Measurements from ENCODE around the gene ETV7.

- TF ChIP-seq CTCF (conservative IDR thresholded peaks at IDR 0.05; ENCODE audit: low read depth, low read length) (peak; percentile 98), EZH2 (IDR thresholded peaks at IDR 0.05; ENCODE audit: borderline replicate concordance, low read depth, low read length, poor library complexity, severe bottlenecking) (no peak)
These were observed 46.6 kb downstream of the ETV7 start for GRCh38 chr6:36340618-36341454.

Data from A673 (cell line).